Posterior vena cava (tissue), 2 donors: ENCODE data around the gene ASIC4. TPM values are rescaled to one million over a fixed set of nuclear protein-coding genes. Genes with fewer than 3 reads are reported as not detected.

ENCODE experiments used
- DNase-seq: peaks from one replicate; pipeline ENCODE4 v3.0.0-alpha.2; 2020; ENCODE audit warnings: low spot score
- intact Hi-C, 2 donors: fragments of 100-400 bp; cut with DNase I; formaldehyde crosslinking; loops; one replicate each; pipeline versions ENCODE4 v1.14.1 to v1.14.2; 2022 to 2023
- total RNA-seq, 2 donors: library from RNA; stranded (reverse); fragmentation: NEBNext Ultra II Directional; extraction: Animal tissue kit (Norgen Biotek cat#: 25700); gene quantifications; one replicate each; pipeline ENCODE4 v1.2.1, GENCODE V29; 2021
- donor health status: DM: yes; HTN: yes; CAD: no.
- donor health status: DM: yes; HTN: yes; CAD: no.

ASIC4 gene
- total RNA-seq, 2 donors from 2014 or later, result 0.38 TPM; not detected in 1

- no peak for DNase-seq
- intact Hi-C loops, result no loop called here
Observed at GRCh38 chr2:219509780-219510511, 4.3 kb upstream of the ASIC4 start.

GRCh38 chr2:219510512-219511135, 3.7 kb upstream of the ASIC4 start:
- intact Hi-C loops, result no loop called here
- DNase-seq, result no peak

- intact Hi-C loops, result no loop called here
- DNase-seq, result no peak
Observed at GRCh38 chr2:219511547-219512325, 2.5 kb upstream of the ASIC4 start.

GRCh38 chr2:219512524-219513216, 1.6 kb upstream of the ASIC4 start:
- no peak for DNase-seq
- intact Hi-C loops, result no loop called here

- no peak for DNase-seq
- intact Hi-C loops, result no loop called here
Observed at GRCh38 chr2:219513787-219514186, 495 bp upstream of the ASIC4 start.

- intact Hi-C loops, result no loop called here
- DNase-seq, result no peak
Observed at GRCh38 chr2:219514836-219515235, 554 bp downstream of the ASIC4 start.

- intact Hi-C loops, result no loop called here
- no peak for DNase-seq
Observed at GRCh38 chr2:219515874-219516629, 1.8 kb downstream of the ASIC4 start.

- intact Hi-C loops, result no loop called here
- no peak for DNase-seq
Observed at GRCh38 chr2:219516888-219517287, 2.6 kb downstream of the ASIC4 start.

- intact Hi-C loops, result no loop called here
Observed at GRCh38 chr2:219517954-219518778, 3.9 kb downstream of the ASIC4 start.

GRCh38 chr2:219519526-219519916, 5.2 kb downstream of the ASIC4 start:
- no peak for DNase-seq
- intact Hi-C loops, result no loop called here

More at GRCh38 chr2:219517954-219518778, 3.9 kb downstream of the ASIC4 start:
- DNase-seq, result no peak

- intact Hi-C loops, result no loop called here
- DNase-seq, result no peak
Observed at GRCh38 chr2:219520079-219520478, 5.8 kb downstream of the ASIC4 start.

GRCh38 chr2:219521066-219521880, 7.0 kb downstream of the ASIC4 start:
- intact Hi-C loops, result no loop called here
- DNase-seq, result no peak

- intact Hi-C loops, result no loop called here
Observed at GRCh38 chr2:219522111-219523030, 8.1 kb downstream of the ASIC4 start.

GRCh38 chr2:219523031-219523671, 8.9 kb downstream of the ASIC4 start:
- intact Hi-C loops, result no loop called here
- no peak for DNase-seq

More at GRCh38 chr2:219522111-219523030, 8.1 kb downstream of the ASIC4 start:
- no peak for DNase-seq

GRCh38 chr2:219524817-219525216, 10.5 kb downstream of the ASIC4 start:
- no peak for DNase-seq
- intact Hi-C loops, result loop anchor here in 1 of 2 donors (5.0 kb wide), 1 partner anchor 123 kb away; no protein-coding TSS in a partner anchor
